ES-I3 (cell line): ENCODE measurements around the gene IZUMO1.

Source experiments
- H3K36me3 ChIP-seq: 2 replicates; pipeline ENCODE4 v1.6.1; 2013; ENCODE audit warnings: mild to moderate bottlenecking, low read length, control low read depth, moderate library complexity; ENCODE audit not compliant: insufficient read depth
- H3K4me1 ChIP-seq: 2 replicates; pipeline ENCODE4 v1.6.1; 2013; ENCODE audit warnings: mild to moderate bottlenecking, control low read depth, low read length; ENCODE audit not compliant: insufficient read depth
- H3K9ac ChIP-seq: 2 replicates; pipeline ENCODE4 v1.6.1; 2013; ENCODE audit warnings: low read depth, mild to moderate bottlenecking, low read length, moderate library complexity
- H3K9me3 ChIP-seq: 2 replicates; pipeline ENCODE4 v1.6.1; 2013; ENCODE audit warnings: mild to moderate bottlenecking, low read length, moderate library complexity; ENCODE audit not compliant: control insufficient read depth, insufficient read depth

IZUMO1 gene

DNA sequence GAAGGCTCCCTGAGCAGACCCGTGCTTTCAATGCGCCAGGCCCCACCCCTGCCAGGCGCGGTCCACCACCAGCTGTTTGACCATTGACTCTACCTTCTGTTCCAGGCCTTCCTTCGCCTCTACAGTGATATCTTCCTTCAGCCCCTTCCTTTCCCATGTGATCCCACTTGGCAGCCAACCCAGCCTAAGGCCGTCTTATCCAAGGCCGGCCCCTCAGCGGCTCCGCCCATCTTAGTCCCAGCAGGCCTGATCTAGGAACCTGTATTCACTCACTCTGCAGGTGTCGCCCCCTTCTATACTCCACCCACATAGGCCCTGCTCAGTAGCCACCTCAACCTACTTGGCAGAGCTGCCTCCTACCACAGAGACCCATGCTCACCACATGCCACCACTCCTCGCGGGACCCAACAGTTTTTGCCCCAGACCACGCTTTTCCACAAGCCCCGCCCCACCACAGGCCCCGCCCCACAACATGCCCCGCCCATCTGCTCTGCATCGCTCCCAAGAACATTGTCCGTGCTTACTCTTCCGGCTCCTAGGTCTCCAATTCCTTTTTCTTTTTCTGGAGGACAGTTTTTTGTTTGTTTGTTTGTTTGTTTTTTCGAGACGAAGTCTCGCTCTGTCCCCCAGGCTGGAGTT is 9.2 kb downstream of the IZUMO1 start:
- Histone ChIP-seq H3K9ac (peak overlapping the region; percentile 32; the same call in 1 of the 2 replicates), H3K4me1 (peaks cover 9% of the 10 kb centered on the region; the same call in 1 of the 2 replicates), H3K9me3 (no peaks in the 10 kb centered on the region), H3K36me3 (no peaks in the 10 kb centered on the region)

GRCh38 chr19:48735031-48735615 is 11.6 kb downstream of the IZUMO1 start:
- no peaks in the 10 kb centered on the region for H3K36me3 ChIP-seq
- peak overlapping the region; percentile 63 for H3K9ac ChIP-seq
- peaks cover 3% of the 10 kb centered on the region; the same call in 1 of the 2 replicates for H3K4me1 ChIP-seq
- H3K9me3 ChIP-seq, result no peaks in the 10 kb centered on the region

DNA sequence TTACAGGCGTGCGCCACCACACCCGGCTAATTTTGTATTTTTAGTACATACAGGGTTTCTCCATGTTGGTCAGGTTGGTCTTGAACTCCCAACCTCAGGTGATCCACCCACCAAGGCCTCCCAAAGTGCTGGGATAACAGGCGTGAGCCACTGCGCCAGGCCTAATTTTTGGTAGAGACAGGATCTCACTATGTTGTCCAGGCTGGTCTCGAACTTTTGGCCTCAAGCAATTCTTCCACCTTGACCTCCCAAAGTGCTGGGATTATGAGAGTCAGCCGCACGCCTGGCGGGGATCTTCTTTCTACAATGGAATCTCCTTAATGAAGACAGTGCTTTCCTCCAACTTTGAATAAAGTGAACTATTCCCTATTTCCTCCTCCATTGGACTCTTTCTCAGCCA is 12.1 kb downstream of the IZUMO1 start:
- Histone ChIP-seq H3K36me3 (no peaks in the 10 kb centered on the region), H3K9ac (peak overlapping the region; percentile 63; the same call in 1 of the 2 replicates), H3K4me1 (no peaks in the 10 kb centered on the region; the same call in 1 of the 2 replicates), H3K9me3 (no peaks in the 10 kb centered on the region)

DNA sequence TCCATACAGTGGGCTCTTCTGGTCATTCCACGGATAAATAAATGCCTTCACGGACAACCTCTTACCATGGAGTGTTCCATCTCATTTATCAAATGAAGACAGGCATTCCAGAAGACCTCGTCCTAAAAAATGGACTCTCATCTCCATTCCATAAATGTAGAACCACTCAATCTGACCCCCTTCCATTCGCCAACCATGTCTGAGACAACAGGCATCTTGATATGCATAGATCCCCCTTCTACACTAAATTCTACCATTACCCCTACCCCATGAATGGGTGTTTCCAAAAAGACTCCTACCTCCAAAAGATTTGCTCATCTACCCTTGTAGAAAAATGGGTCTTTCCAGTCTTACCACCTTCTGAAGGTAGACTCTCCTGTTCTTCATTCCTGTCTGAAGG is 15.3 kb downstream of the IZUMO1 start:
- H3K9ac ChIP-seq, result no peak overlapping the region
- no peaks in the 10 kb centered on the region for H3K9me3 ChIP-seq
- no peaks in the 10 kb centered on the region for H3K36me3 ChIP-seq
- no peaks in the 10 kb centered on the region; the same call in 1 of the 2 replicates for H3K4me1 ChIP-seq

DNA sequence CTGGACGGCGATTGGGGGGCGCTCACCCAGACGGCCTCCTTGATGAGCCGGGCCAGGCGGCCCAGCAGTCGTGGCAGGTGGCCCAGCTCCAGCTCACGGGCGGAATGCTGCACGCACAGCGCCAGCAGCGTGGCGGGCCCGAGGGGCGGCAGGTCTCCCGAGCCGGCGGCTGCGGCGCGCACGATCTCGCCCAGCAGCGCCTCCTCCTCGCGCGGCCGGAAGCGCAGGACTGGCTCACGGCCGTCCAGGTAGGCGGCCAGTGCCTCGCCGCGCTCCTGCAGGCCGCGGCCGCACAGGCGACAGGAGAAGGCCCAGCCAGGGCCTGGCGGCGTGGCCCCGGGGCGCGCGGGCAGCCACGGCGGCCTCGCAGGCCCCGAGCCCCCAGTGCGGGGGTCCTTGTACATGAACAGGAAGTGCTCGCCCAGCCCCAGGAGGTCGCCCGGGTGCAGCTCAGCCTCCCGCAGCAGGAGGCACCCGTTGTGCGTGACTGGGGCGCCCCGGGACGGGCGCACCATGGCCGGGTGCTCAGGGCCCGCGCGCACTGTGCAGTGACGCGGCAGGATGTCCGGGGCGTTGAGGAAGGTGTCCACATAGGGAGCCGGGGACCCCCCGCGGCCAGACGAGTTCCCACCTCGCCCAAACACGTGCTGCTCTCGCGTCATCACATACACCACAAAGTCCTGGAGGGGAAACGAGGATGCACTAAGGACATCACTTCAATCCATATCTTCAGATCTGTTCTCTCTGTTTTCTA is 17.6 kb downstream of the IZUMO1 start:
- Histone ChIP-seq H3K4me1 (peaks cover 6% of the 10 kb centered on the region; the same call in 1 of the 2 replicates), H3K9ac (no peak overlapping the region; the same call in 1 of the 2 replicates), H3K36me3 (no peaks in the 10 kb centered on the region), H3K9me3 (no peaks in the 10 kb centered on the region)

- H3K4me1 ChIP-seq, result peaks cover 6% of the 10 kb centered on the region; the same call in 1 of the 2 replicates
- no peaks in the 10 kb centered on the region for H3K36me3 ChIP-seq
- no peak overlapping the region for H3K9ac ChIP-seq
- H3K9me3 ChIP-seq, result no peaks in the 10 kb centered on the region
Measured at GRCh38 chr19:48726556-48726955, 20.2 kb downstream of the IZUMO1 start.

GRCh38 chr19:48724796-48725753 is 21.6 kb downstream of the IZUMO1 start:
- Histone ChIP-seq H3K9me3 (no peaks in the 10 kb centered on the region), H3K4me1 (peaks cover 6% of the 10 kb centered on the region; the same call in 1 of the 2 replicates), H3K36me3 (no peaks in the 10 kb centered on the region), H3K9ac (no peak overlapping the region)

- H3K36me3 ChIP-seq, result no peaks in the 10 kb centered on the region
- no peaks in the 10 kb centered on the region for H3K9me3 ChIP-seq
- H3K4me1 ChIP-seq, result peaks cover 9% of the 10 kb centered on the region; the same call in 1 of the 2 replicates
- no peak overlapping the region for H3K9ac ChIP-seq
Measured at GRCh38 chr19:48722196-48722708, 24.5 kb downstream of the IZUMO1 start.

- peaks cover 14% of the 10 kb centered on the region; the same call in 1 of the 2 replicates for H3K4me1 ChIP-seq
- peak overlapping the region; percentile 79 for H3K9ac ChIP-seq
- H3K9me3 ChIP-seq, result no peaks in the 10 kb centered on the region
- no peaks in the 10 kb centered on the region for H3K36me3 ChIP-seq
Measured at GRCh38 chr19:48720613-48721296, 26.0 kb downstream of the IZUMO1 start.

DNA sequence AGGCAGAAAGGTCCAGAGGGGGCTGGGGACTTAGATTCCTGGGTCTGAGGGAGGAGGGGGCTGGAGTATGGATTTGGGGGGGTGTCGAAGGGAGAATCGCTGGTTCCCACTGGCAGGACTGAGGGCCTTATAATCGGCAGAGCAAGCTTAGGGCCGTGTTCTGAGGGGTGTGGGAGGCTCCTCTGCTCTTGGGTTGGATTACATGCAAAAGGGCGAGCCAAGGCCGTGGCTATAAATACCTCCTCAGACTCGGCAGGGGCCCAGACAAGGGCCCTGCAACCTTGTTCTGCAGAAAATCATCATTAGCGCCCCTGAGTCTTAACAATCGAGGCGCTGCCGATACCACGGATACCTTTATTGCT is 26.5 kb downstream of the IZUMO1 start:
- Histone ChIP-seq H3K9ac (peak overlapping the region; percentile 79; the same call in 1 of the 2 replicates), H3K4me1 (peaks cover 13% of the 10 kb centered on the region; the same call in 1 of the 2 replicates), H3K36me3 (no peaks in the 10 kb centered on the region), H3K9me3 (no peaks in the 10 kb centered on the region)

- no peaks in the 10 kb centered on the region for H3K9me3 ChIP-seq
- H3K4me1 ChIP-seq, result peaks cover 14% of the 10 kb centered on the region; the same call in 1 of the 2 replicates
- H3K9ac ChIP-seq, result peak within 1 kb of the TSS; percentile 79; the same call in 1 of the 2 replicates
- H3K36me3 ChIP-seq, result no peaks in the 10 kb centered on the region
Measured at GRCh38 chr19:48719263-48720171, 27.2 kb downstream of the IZUMO1 start, which contains the start of gene MAMSTR. Gene MAMSTR (minus strand): TSS chr19:48719725. CDS start chr19:48719031, 694 bp downstream.

GRCh38 chr19:48718711-48719231 is 27.9 kb downstream of the IZUMO1 start:
- Histone ChIP-seq H3K36me3 (no peaks in the 10 kb centered on the region), H3K9ac (peak overlapping the region; percentile 79; the same call in 1 of the 2 replicates), H3K4me1 (peaks cover 14% of the 10 kb centered on the region; the same call in 1 of the 2 replicates), H3K9me3 (no peaks in the 10 kb centered on the region)
